Right kidney (tissue), 1 donor: Measurements from ENCODE around the gene EDEM2.
"Not testable (repeated sequence)": the region's sequence is repeated elsewhere in the genome, so short reads cannot be mapped to it uniquely, and the experiment has no call there.

Experiments used
- DNase-seq: peaks from one replicate; pipeline ENCODE4 v3.0.0-alpha.2; 2016

Gene EDEM2

DNA sequence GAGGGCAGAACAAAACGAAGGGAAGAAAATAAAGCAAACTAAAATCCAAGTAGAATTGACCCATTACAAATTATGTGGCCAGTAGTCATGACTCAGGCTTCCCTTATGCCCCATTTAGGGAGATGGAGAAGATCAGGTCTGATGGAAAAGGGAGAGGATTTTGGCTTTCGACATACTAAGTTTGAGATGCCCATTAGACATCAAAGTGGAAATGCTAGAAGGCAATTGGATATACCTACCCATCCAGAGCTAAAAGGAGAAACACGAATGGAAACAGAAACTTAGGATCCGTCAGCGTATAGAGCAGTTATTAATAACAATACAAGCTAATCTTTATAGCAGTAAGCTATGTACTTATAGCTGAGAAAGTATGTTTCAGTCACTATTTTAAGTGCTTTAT lies 59.3 kb downstream of the EDEM2 start:
- no peak for DNase-seq

DNA sequence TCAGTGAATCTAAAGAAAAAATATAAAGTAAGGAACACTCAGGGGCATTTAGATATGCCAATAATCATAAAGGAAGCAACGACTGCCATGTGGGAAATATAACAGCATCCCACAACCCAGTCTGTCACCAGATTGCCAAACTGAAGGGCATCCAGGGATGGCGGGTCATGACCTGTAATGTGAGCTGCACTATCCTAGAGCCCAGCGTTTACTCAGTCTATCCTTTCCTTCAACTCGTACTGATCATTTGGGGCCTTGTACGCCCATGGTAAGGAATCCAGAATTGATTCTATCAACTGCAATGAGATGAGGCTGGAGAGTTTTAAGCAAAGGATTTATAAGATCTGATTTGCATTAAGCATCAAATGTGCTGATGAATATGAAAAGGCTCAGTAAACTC lies 59.8 kb downstream of the EDEM2 start:
- no peak for DNase-seq

DNA sequence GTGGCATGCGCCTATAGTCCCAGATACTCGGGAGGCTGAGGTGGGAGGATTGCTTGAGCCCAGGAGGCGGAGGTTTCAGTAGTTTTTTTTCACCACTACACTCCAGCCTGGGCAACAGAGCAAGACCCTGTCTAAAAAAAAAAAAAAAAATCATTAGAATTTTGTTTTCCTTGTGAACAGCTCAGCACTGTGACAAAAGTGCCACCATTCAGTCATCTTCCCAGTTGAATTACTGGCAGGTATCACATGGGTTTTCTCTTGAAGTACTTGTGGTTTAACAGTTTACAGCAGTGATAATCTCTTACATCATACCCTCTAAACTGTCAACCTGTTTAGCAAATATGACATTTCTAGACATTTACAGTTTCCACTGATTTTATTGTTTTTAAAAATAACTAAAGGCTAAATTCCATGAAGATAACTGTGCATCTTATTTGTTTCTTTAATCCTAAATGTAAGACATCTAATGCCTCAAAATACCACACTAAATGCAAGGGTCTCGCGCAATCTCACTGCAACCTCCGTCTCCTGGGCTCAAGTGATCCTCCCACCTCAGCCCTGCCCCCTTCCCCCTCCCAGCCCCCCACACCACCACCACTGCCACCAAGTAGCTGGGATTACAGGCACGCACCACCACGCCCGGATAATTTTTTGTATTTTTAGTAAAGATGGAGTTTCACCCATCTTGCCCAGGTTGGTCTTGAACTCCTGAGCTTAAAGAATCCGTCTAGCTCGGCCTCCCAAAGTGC lies 61.5 kb downstream of the EDEM2 start:
- DNase-seq = no peak

DNA sequence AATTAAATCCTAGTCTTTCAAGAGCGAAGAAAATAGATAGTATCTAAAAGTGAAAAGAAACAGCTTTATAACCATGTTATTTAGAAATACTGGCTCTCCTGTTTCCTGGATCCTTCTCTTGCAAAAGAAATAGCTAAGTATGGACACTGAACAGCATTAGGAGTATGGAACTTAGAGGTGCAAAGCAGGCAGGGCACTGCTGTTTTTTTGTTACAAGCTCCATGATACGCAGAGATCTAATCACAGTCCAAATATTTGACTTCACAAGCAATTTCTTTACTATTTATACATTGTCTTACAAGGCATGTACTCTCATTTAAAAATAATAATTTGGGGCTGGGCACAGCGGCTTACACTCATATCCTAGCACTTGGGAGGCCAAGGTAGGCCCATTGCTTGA lies 62.1 kb downstream of the EDEM2 start:
- DNase-seq = no peak

DNA sequence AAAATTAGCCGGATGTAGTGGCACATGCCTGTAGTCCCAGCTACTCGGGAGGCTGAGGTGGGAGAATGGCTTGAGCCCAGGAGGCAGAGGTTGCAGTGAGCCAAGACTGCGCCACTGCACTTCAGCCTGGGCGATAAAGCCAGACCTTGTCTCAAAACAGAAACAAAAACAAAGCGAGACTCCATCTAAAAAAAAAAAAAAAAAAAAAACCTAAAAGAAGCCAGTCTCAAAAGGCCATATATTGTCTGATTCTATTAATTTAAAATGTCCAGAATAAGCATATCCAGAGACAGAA lies 66.8 kb downstream of the EDEM2 start:
- DNase-seq = not testable (repeated sequence)

DNA sequence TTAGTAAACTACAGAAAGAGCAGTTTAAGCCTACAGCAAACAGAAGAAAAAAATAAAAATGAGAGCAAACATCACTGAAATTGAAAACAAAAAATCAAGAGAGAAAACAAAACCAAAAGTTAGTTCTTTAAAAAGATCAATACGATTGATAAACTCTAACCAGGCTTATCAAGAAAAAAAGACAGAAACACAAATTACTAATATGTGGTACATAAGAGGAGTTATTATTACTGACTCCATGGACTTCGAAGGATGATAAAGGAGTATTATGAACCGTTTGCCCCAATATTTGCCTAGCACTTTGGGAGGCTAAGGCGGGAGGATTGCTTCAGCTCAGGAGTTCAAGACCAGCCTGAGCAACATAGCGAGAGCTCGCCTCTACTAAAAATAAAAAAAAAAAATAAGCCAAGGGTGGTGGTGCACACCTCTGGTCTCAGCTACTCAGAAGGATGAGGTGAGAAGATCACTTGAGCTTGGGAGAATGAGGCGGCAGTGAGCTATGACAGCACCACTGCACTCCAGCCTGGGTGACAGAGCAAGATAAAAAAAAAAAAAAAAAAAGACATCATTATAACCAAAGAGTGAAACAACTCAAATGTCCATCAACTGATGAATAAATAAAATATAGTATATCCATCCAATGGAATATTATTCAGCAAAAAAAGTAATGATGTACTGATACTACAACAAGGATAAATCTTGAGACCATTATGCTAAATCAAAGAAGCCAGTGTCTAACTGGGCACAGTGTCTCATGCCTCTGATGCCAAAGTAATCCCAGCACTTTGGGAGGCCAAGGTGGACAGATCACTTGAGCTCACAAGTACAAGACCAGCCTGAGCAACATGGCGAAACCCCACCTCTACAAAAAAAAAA lies 67.4 kb downstream of the EDEM2 start:
- DNase-seq = no peak

DNA sequence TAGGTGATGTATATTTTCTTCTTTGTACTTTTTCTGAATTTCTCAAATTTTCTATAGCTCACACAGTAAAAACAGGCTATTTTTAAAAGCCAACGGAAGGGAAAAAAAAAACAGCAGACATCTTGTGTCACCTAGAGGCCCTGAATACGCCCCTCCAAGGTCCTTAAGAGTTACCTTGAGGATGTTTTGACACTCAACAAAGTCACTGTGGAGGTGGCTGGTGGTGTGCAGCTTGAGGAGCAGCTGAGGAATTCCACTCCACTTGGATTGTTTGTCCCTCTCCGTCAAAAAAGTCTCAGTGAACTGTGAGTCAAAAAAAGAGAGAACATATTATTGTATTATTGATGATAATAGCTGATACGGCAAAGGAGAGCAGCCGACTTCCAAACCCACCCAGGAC lies 69.3 kb downstream of the EDEM2 start:
- DNase-seq = no peak

DNA sequence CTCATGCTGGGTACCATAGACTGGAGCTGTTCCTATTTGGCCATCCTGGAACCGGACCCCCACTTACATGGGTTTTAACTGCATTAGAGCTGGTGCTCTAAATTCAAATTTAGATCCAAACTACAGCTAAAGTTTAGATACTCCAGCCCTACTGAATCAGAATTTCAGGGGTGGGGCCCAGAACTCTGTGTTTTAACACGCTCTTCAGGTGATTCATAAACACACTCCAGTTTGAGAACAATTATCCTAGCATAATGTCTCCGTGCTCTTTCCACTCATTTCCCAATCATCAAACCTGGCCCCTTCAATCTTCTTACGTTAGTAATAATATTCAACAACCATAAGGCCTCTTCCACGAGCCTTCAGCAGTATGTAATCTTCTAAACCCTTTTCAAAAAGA lies 69.8 kb downstream of the EDEM2 start:
- DNase-seq = no peak

DNA sequence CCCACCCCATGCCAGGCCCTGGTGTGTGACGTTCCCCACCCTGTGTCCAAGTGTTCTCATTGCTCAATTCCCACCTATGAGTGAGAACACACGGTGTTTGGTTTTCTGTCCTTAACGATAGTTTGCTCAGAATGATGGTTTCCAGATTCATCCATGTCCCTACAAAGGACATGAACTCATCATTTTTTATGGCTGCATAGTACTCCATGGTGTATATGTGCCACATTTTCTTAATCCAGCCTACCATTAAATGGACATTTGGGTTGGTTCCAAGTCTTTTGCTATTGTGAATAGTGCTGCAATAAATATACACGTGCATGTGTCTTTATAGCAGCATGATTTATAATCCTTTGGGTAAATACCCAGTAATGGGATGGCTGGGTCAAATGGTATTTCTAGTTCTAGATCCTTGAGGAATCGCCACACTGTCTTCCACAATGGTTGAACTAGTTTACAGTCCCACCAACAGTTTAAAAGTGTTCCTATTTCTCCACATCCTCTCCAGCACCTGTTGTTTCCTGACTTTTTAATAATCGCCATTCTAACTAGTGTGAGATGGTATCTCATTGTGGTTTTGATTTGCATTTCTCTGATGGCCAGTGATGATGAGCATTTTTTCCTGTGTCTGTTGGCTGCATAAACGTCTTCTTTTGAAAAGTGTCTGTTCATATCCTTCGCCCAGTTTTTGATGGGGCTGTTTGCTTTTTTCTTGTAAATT lies 75.5 kb downstream of the EDEM2 start:
- not testable (repeated sequence) for DNase-seq

DNA sequence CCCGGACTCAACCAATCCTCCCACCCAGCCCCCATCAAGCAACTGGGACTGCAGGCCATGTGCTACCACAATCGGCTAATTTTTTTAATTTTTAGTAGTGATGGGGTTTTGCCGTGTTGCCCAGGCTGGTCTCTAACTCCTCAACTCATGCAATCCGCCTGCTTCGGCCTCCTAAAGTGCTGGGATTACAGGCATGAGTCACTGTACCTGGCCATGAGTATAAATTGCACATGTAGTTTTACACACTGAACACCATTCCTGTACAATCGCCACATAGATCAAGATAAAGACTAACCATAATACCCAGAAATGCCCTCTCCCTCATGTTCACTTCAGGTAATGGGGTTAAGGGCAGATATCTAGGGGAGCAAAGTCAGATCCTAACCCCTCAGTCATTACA lies 80.9 kb downstream of the EDEM2 start:
- no peak for DNase-seq
